HEK293 (cell line): Measurements from ENCODE around the gene MRPS18A.

ENCODE experiments used
- CTCF ChIA-PET: fragments of 350-600 bp; formaldehyde crosslinking; extraction: SDS; loops from one replicate; lab custom pipeline; 2021; ENCODE audit warnings: antibody characterized with exemption; lab: Yijun Ruan, JAX
- POLR2A ChIA-PET: fragments of 300-600 bp; formaldehyde crosslinking; extraction: SDS; loops from one replicate; lab custom pipeline; 2020; ENCODE audit warnings: antibody characterized with exemption, inconsistent platforms; lab: Yijun Ruan, JAX
- H3K27ac ChIP-seq: fragments of 200-500 bp; sonication (Bioruptor generic); 2 replicates; pipeline ENCODE4 v1.5.1; 2014; ENCODE audit warnings: low read depth, low read length, control low read depth, inconsistent platforms; ENCODE audit errors: extremely low read depth
- H3K36me3 ChIP-seq, 2 experiments: fragments of 200-500 bp in 1 of 2; sonication (Bioruptor generic) in 1 of 2; 1 replicate in 1 of 2; 2 replicates in 1 of 2; pipeline ENCODE4 v1.5.1; 2014 to 2017; ENCODE audit warnings: inconsistent platforms in 2 of 2, low read length in 2 of 2; ENCODE audit not compliant: control insufficient read depth in 2 of 2, insufficient read depth in 1 of 2
- H3K4me1 ChIP-seq: fragments of 200-500 bp; sonication (Bioruptor generic); 2 replicates; pipeline ENCODE4 v1.5.1; 2014; ENCODE audit warnings: mild to moderate bottlenecking, low read length, inconsistent platforms; ENCODE audit not compliant: control insufficient read depth, insufficient read depth
- H3K4me3 ChIP-seq: 2 replicates; pipeline ENCODE4 v1.5.1; 2011; ENCODE audit warnings: low read depth, mild to moderate bottlenecking, control low read depth, low read length, moderate library complexity
- H3K9me3 ChIP-seq: fragments of 200-500 bp; sonication (Bioruptor generic); 2 replicates; pipeline ENCODE4 v1.5.1; 2014; ENCODE audit warnings: low read depth, low read length, inconsistent platforms; ENCODE audit not compliant: control insufficient read depth, insufficient read depth
- HOXC10 ChIP-seq: sonication (generic); formaldehyde crosslinking; IDR thresholded peaks from 2 replicates; pipeline ENCODE4 v1.8.1; 2023; ENCODE audit warnings: mild to moderate bottlenecking, missing genetic modification reagents
- INSM2 ChIP-seq: fragments of 450-650 bp; formaldehyde crosslinking; IDR thresholded peaks from 2 replicates; pipeline ENCODE4 v1.5.1; 2016; ENCODE audit warnings: missing biosample characterization, missing genetic modification characterization
- TRIM28 ChIP-seq: IDR thresholded peaks from 2 replicates; pipeline ENCODE4 v1.6.1; 2011; ENCODE audit warnings: low read length, control low read depth, borderline replicate concordance
- YY2 ChIP-seq: fragments of 450-650 bp; formaldehyde crosslinking; IDR thresholded peaks from 2 replicates; pipeline ENCODE4 v1.5.1; 2016; ENCODE audit warnings: missing biosample characterization, missing genetic modification characterization
- ZFP3 ChIP-seq: fragments of 450-650 bp; formaldehyde crosslinking; IDR thresholded peaks from 2 replicates; pipeline ENCODE4 v1.5.1; 2016; ENCODE audit warnings: low read depth, missing biosample characterization, missing genetic modification characterization
- ZIC2 ChIP-seq: fragments of 450-650 bp; formaldehyde crosslinking; IDR thresholded peaks from 2 replicates; pipeline ENCODE4 v1.5.1; 2016; ENCODE audit warnings: missing biosample characterization, missing genetic modification characterization
- ZNF174 ChIP-seq: fragments of 450-650 bp; formaldehyde crosslinking; IDR thresholded peaks from 2 replicates; pipeline ENCODE4 v1.5.0; 2017; ENCODE audit warnings: missing biosample characterization, mild to moderate bottlenecking, missing genetic modification characterization
- ZNF175 ChIP-seq: fragments of 450-650 bp; formaldehyde crosslinking; IDR thresholded peaks from 2 replicates; pipeline ENCODE4 v1.5.1; 2016; ENCODE audit warnings: missing biosample characterization, missing genetic modification characterization
- ZNF24 ChIP-seq: fragments of 450-650 bp; formaldehyde crosslinking; IDR thresholded peaks from 2 replicates; pipeline ENCODE4 v1.5.1; 2016; ENCODE audit warnings: missing biosample characterization, missing genetic modification characterization
- ZNF248 ChIP-seq: fragments of 450-650 bp; formaldehyde crosslinking; IDR thresholded peaks from 2 replicates; pipeline ENCODE4 v1.5.1; 2017; ENCODE audit warnings: missing biosample characterization, missing genetic modification characterization
- ZNF311 ChIP-seq: fragments of 450-650 bp; formaldehyde crosslinking; IDR thresholded peaks from 2 replicates; pipeline ENCODE4 v1.5.1; 2017; ENCODE audit warnings: missing biosample characterization, missing genetic modification characterization, borderline replicate concordance
- ZNF549 ChIP-seq: fragments of 450-650 bp; IDR thresholded peaks from 2 replicates; pipeline ENCODE4 v1.5.1; 2018; ENCODE audit warnings: missing biosample characterization, missing genetic modification characterization, mild to moderate bottlenecking, inconsistent platforms, moderate library complexity
- ZNF623 ChIP-seq: fragments of 450-650 bp; formaldehyde crosslinking; IDR thresholded peaks from 2 replicates; pipeline ENCODE4 v1.5.1; 2016; ENCODE audit warnings: missing biosample characterization, missing genetic modification characterization
- ZNF624 ChIP-seq: fragments of 450-650 bp; formaldehyde crosslinking; IDR thresholded peaks from 2 replicates; pipeline ENCODE4 v1.5.1; 2017; ENCODE audit warnings: missing biosample characterization, missing genetic modification characterization
- ZNF626 ChIP-seq: fragments of 450-650 bp; sonication (Bioruptor Pico); formaldehyde crosslinking; IDR thresholded peaks from 2 replicates; pipeline ENCODE4 v1.5.1; 2018; ENCODE audit warnings: missing biosample characterization, missing genetic modification characterization, inconsistent platforms
- ZNF785 ChIP-seq: fragments of 450-650 bp; formaldehyde crosslinking; IDR thresholded peaks from 2 replicates; pipeline ENCODE4 v1.5.1; 2016; ENCODE audit warnings: missing biosample characterization, missing genetic modification characterization
- ZSCAN16 ChIP-seq: fragments of 450-650 bp; formaldehyde crosslinking; IDR thresholded peaks from 2 replicates; pipeline ENCODE4 v1.5.1; 2016; ENCODE audit warnings: missing biosample characterization, missing genetic modification characterization
- TF ChIP-seq, protein P1 (sequence below): fragments of 450-650 bp; formaldehyde crosslinking; IDR thresholded peaks from 2 replicates; pipeline ENCODE4 v1.5.1; 2017; ENCODE audit warnings: missing biosample characterization, missing genetic modification characterization
- TF ChIP-seq, protein P2 (sequence below): fragments of 450-650 bp; formaldehyde crosslinking; IDR thresholded peaks from 2 replicates; pipeline ENCODE4 v1.5.1; 2016; ENCODE audit warnings: missing biosample characterization, missing genetic modification characterization, borderline replicate concordance

The MRPS18A gene

GRCh38 chr6:43647613-43648012, 40.0 kb downstream of the MRPS18A start:
- H3K9me3 ChIP-seq, result no peaks in the 10 kb centered on the region
- ChIA-PET POLR2A (interaction anchor here (0.7 to 5.3 kb wide), 2 partner anchors 11 to 18 kb away, joined by 4 to 33 read pairs; partner anchors contain the start of gene MAD2L1BP), CTCF (interaction anchor here (0.5 to 2.0 kb wide), 7 partner anchors 9 to 833 kb away, joined by 3 to 7 read pairs (median 4); partner anchors contain the start of gene VEGFA)
- TF ChIP-seq ZNF24 (tag by site-specific recombination) (no peak), ZNF175 (tag by site-specific recombination) (no peak), YY2 (tag by site-specific recombination) (no peak), ZSCAN16 (tag by site-specific recombination) (no peak), TRIM28 (no peak), ZNF626 (tag by site-specific recombination) (no peak), ZNF623 (no peak), ZNF248 (tag by site-specific recombination) (no peak), ZIC2 (tag by site-specific recombination) (no peak), ZNF311 (tag by site-specific recombination) (no peak), HOXC10 (no peak), ZNF549 (tag by site-specific recombination) (no peak)
- TF ChIP-seq, protein P1, sequence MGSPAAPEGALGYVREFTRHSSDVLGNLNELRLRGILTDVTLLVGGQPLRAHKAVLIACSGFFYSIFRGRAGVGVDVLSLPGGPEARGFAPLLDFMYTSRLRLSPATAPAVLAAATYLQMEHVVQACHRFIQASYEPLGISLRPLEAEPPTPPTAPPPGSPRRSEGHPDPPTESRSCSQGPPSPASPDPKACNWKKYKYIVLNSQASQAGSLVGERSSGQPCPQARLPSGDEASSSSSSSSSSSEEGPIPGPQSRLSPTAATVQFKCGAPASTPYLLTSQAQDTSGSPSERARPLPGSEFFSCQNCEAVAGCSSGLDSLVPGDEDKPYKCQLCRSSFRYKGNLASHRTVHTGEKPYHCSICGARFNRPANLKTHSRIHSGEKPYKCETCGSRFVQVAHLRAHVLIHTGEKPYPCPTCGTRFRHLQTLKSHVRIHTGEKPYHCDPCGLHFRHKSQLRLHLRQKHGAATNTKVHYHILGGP (tag by site-specific recombination), result no peak
- peaks cover 7% of the 10 kb centered on the region for H3K4me1 ChIP-seq
- no peak overlapping the region for H3K27ac ChIP-seq
- peaks cover 0 to 1% of the 10 kb centered on the region in 2 experiments; a peak in 2 of 3 replicates for H3K36me3 ChIP-seq
- no peak overlapping the region for H3K4me3 ChIP-seq

GRCh38 chr6:43645613-43645964, 42.0 kb downstream of the MRPS18A start:
- H3K4me1 ChIP-seq, result peaks cover 7% of the 10 kb centered on the region
- peak overlapping the region; percentile 37; the same call in 1 of the 2 replicates for H3K4me3 ChIP-seq
- peak overlapping the region; percentile 46; the same call in 1 of the 2 replicates for H3K27ac ChIP-seq
- no peaks in the 10 kb centered on the region for H3K9me3 ChIP-seq
- POLR2A ChIA-PET, result interaction anchor here (0.5 to 5.3 kb wide), 8 partner anchors 9 to 601 kb away, joined by 3 to 40 read pairs (median 4); partner anchors contain the start of genes GTPBP2, HSP90AB1, MAD2L1BP and VEGFA
- TF ChIP-seq ZNF785 (no peak), HOXC10 (no peak), ZFP3 (tag by site-specific recombination) (no peak), ZNF624 (no peak), ZNF174 (tag by site-specific recombination) (no peak), INSM2 (tag by site-specific recombination) (no peak)
- TF ChIP-seq, protein P2, sequence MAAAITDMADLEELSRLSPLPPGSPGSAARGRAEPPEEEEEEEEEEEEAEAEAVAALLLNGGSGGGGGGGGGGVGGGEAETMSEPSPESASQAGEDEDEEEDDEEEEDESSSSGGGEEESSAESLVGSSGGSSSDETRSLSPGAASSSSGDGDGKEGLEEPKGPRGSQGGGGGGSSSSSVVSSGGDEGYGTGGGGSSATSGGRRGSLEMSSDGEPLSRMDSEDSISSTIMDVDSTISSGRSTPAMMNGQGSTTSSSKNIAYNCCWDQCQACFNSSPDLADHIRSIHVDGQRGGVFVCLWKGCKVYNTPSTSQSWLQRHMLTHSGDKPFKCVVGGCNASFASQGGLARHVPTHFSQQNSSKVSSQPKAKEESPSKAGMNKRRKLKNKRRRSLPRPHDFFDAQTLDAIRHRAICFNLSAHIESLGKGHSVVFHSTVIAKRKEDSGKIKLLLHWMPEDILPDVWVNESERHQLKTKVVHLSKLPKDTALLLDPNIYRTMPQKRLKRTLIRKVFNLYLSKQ, result no peak
- peaks cover 15 to 16% of the 10 kb centered on the region in 2 experiments; a peak in 2 of 3 replicates for H3K36me3 ChIP-seq
- CTCF ChIA-PET, result interaction anchor here (0.5 to 3.2 kb wide), 8 partner anchors 10 to 517 kb away, joined by 3 to 14 read pairs (median 4); partner anchors contain the start of gene MAD2L1BP
